Uterus (tissue), 4 donors: ENCODE results near the gene RANBP10. TPM values are rescaled to one million over a fixed set of nuclear protein-coding genes. Genes with fewer than 3 reads are reported as not detected.

ENCODE experiments used
- DNase-seq, 2 donors: peaks; one replicate each; pipeline ENCODE4 v3.0.0-alpha.2; 2019 to 2020
- H3K27ac ChIP-seq, 2 donors: fragments of 200-600 bp; sonication (generic); 1 replicate in 1 of 2; 2 replicates in 1 of 2; pipeline ENCODE4 v1.5.1; 2016 to 2018
- H3K27me3 ChIP-seq, 2 donors: fragments of 200-600 bp; sonication (generic); one replicate each; pipeline ENCODE4 v1.5.1; 2018 to 2019; ENCODE audit warnings: control low read depth in 1 of 2
- H3K36me3 ChIP-seq, 2 donors: fragments of 200-600 bp; sonication (generic); one replicate each; pipeline ENCODE4 v1.5.1; 2019; ENCODE audit warnings: control low read depth in 1 of 2
- H3K4me1 ChIP-seq, 2 donors: fragments of 200-600 bp; sonication (generic); one replicate each; pipeline ENCODE4 v1.5.1; 2018 to 2019; ENCODE audit warnings: control low read depth in 1 of 2
- H3K4me3 ChIP-seq, 2 donors: fragments of 200-600 bp; sonication (generic); 1 replicate in 1 of 2; 2 replicates in 1 of 2; pipeline ENCODE4 v1.5.1; 2018 to 2019; ENCODE audit warnings: mild to moderate bottlenecking in 1 of 2
- H3K9me3 ChIP-seq, 2 donors: fragments of 200-600 bp; sonication (generic); one replicate each; pipeline ENCODE4 v1.5.1; 2019; ENCODE audit warnings: control low read depth in 1 of 2
- CTCF ChIP-seq, 4 experiments: fragments of 200-600 bp in 2 of 4; fragments of 450-650 bp in 2 of 4; sonication (generic) in 2 of 4; IDR thresholded peaks; one replicate each; pipeline ENCODE4 v1.5.1; 2016 to 2019; ENCODE audit warnings: antibody characterized with exemption in 4 of 4, mild to moderate bottlenecking in 2 of 4, moderate library complexity in 1 of 4
- POLR2A ChIP-seq, 2 donors: fragments of 450-650 bp; IDR thresholded peaks; one replicate each; pipeline ENCODE4 v1.6.1; 2016; ENCODE audit warnings: antibody characterized with exemption in 2 of 2, mild to moderate bottlenecking in 1 of 2, moderate library complexity in 1 of 2
- intact Hi-C: fragments of 100-400 bp; cut with DNase I; formaldehyde crosslinking; loops from one replicate; pipeline ENCODE4 v1.15.1; 2023; ENCODE audit warnings: low total_unique reads
- total RNA-seq, 4 donors: library from RNA; depleted of rRNA in 3 of 4; stranded (reverse); fragments of >200 nt in 3 of 4; gene quantifications; one replicate each; pipeline versions ENCODE4 v1.1.0 to v1.2.4, GENCODE V29; 2014 to 2023
- donor health status: DM: yes; HTN: yes; CAD: no.

RANBP10 gene
- total RNA-seq, 4 donors from 2014 or later: 4.9 to 22.7 (median 8.5) TPM

GRCh38 chr16:67727521-67728485, 78.6 kb downstream of the RANBP10 start:
- no peaks in the 10 kb centered on the region for H3K9me3 ChIP-seq
- H3K27me3 ChIP-seq: no peaks in the 10 kb centered on the region
- DNase-seq: no peak
- no peak overlapping the region for H3K4me3 ChIP-seq
- no peaks in the 10 kb centered on the region for H3K36me3 ChIP-seq
- no peak overlapping the region for H3K27ac ChIP-seq
- intact Hi-C loops: no loop called here
- TF ChIP-seq POLR2A (IDR thresholded peaks at IDR 0.05) (no peak), CTCF (IDR thresholded peaks at IDR 0.05) (no peak)
- no peaks in the 10 kb centered on the region for H3K4me1 ChIP-seq

GRCh38 chr16:67726106-67727034, 80.0 kb downstream of the RANBP10 start:
- Histone ChIP-seq H3K27me3 (no peaks in the 10 kb centered on the region), H3K4me3 (no peak overlapping the region), H3K27ac (no peak overlapping the region), H3K36me3 (no peaks in the 10 kb centered on the region), H3K9me3 (no peaks in the 10 kb centered on the region), H3K4me1 (no peaks in the 10 kb centered on the region)
- intact Hi-C loops: no loop called here
- TF ChIP-seq CTCF (IDR thresholded peaks at IDR 0.05): no peak
- no peak for DNase-seq

- no peaks in the 10 kb centered on the region for H3K27me3 ChIP-seq
- no peaks in the 10 kb centered on the region for H3K4me1 ChIP-seq
- no peaks in the 10 kb centered on the region for H3K9me3 ChIP-seq
- no peak overlapping the region for H3K27ac ChIP-seq
- TF ChIP-seq CTCF (IDR thresholded peaks at IDR 0.05): no peak
- TF ChIP-seq POLR2A (IDR thresholded peaks at IDR 0.05): no peak
- H3K36me3 ChIP-seq: no peaks in the 10 kb centered on the region
- H3K4me3 ChIP-seq: no peak overlapping the region
- intact Hi-C loops: no loop called here
- DNase-seq: no peak
Measured at GRCh38 chr16:67723911-67724305, 82.5 kb downstream of the RANBP10 start.

- DNase-seq: no peak
Measured at GRCh38 chr16:67723151-67723910, 83.0 kb downstream of the RANBP10 start.

More at GRCh38 chr16:67723151-67723910, 83.0 kb downstream of the RANBP10 start:
- Histone ChIP-seq H3K27me3 (no peaks in the 10 kb centered on the region), H3K27ac (no peak overlapping the region), H3K4me1 (no peaks in the 10 kb centered on the region), H3K9me3 (no peaks in the 10 kb centered on the region), H3K4me3 (no peak overlapping the region), H3K36me3 (no peaks in the 10 kb centered on the region)
- intact Hi-C loops: no loop called here
- no peak for TF ChIP-seq POLR2A (IDR thresholded peaks at IDR 0.05)
- no peak for TF ChIP-seq CTCF (IDR thresholded peaks at IDR 0.05)
